T1000 (cell line): ENCODE results near the gene F13B.
"Not testable (repeated sequence)": the region's sequence is repeated elsewhere in the genome, so short reads cannot be mapped to it uniquely, and the experiment has no call there.

Experiments
- DNase-seq: peaks from one replicate; lab custom pipeline; 2025; ENCODE audit warnings: mixed read lengths; lab: John Stamatoyannopoulos, UW

Gene F13B

GRCh38 chr1:197042676-197043341 is 24.3 kb downstream of the F13B start:
- no peak for DNase-seq

GRCh38 chr1:197041486-197042353 is 25.3 kb downstream of the F13B start:
- DNase-seq = no peak

GRCh38 chr1:197036861-197037260 is 30.2 kb downstream of the F13B start:
- DNase-seq = no peak

- DNase-seq = not testable (repeated sequence)
These were observed 32.3 kb downstream of the F13B start for GRCh38 chr1:197034631-197035339.

- no peak for DNase-seq
These were observed 37.3 kb downstream of the F13B start for GRCh38 chr1:197029749-197030148.

- DNase-seq = no peak
These were observed 39.7 kb downstream of the F13B start for GRCh38 chr1:197027359-197027758.

- no peak for DNase-seq
These were observed 42.6 kb downstream of the F13B start for GRCh38 chr1:197024460-197024859.

- DNase-seq = no peak
These were observed 45.3 kb downstream of the F13B start for GRCh38 chr1:197021716-197022115.

GRCh38 chr1:197017558-197018146 is 49.4 kb downstream of the F13B start:
- no peak for DNase-seq

- DNase-seq = no peak
These were observed 50.3 kb downstream of the F13B start for GRCh38 chr1:197016751-197017150.

- no peak for DNase-seq
These were observed 53.8 kb downstream of the F13B start for GRCh38 chr1:197013234-197013633.

- DNase-seq = no peak
These were observed 55.4 kb downstream of the F13B start for GRCh38 chr1:197011614-197012013.

- no peak for DNase-seq
These were observed 58.2 kb downstream of the F13B start for GRCh38 chr1:197008861-197009260.

- no peak for DNase-seq
These were observed 63.9 kb downstream of the F13B start for GRCh38 chr1:197003132-197003531.

GRCh38 chr1:197001828-197002227 is 65.2 kb downstream of the F13B start:
- no peak for DNase-seq

GRCh38 chr1:196997423-196997822 is 69.6 kb downstream of the F13B start:
- DNase-seq = peak; percentile 3

GRCh38 chr1:196993916-196994315 is 73.1 kb downstream of the F13B start:
- DNase-seq = no peak

- DNase-seq = not testable (repeated sequence)
These were observed 75.0 kb downstream of the F13B start for GRCh38 chr1:196991919-196992651.
